NCI-H524 (cell line): Measurements from ENCODE around the gene HDGFL3.
"Not testable (repeated sequence)": the region's sequence is repeated elsewhere in the genome, so short reads cannot be mapped to it uniquely, and the experiment has no call there.

ENCODE experiments used
- DNase-seq, 2 experiments: peaks; one replicate each; lab custom pipeline; 2025; lab: John Stamatoyannopoulos, UW

HDGFL3 gene

GRCh38 chr15:83207660-83208366 lies at the start of gene HDGFL3:
TSS of gene HDGFL3 (minus strand) at chr15:83207823. CDS start at chr15:83207414, 409 bp downstream.
- DNase-seq, result peak; percentile 58 to 83

- no peak for DNase-seq
Measured at GRCh38 chr15:83250781-83251180, 43.2 kb upstream of the HDGFL3 start.

GRCh38 chr15:83249030-83249343 lies 41.4 kb upstream of the HDGFL3 start:
- DNase-seq, result no peak

- peak; percentile 45 to 80 for DNase-seq
Measured at GRCh38 chr15:83248151-83249029, 40.8 kb upstream of the HDGFL3 start.

DNA sequence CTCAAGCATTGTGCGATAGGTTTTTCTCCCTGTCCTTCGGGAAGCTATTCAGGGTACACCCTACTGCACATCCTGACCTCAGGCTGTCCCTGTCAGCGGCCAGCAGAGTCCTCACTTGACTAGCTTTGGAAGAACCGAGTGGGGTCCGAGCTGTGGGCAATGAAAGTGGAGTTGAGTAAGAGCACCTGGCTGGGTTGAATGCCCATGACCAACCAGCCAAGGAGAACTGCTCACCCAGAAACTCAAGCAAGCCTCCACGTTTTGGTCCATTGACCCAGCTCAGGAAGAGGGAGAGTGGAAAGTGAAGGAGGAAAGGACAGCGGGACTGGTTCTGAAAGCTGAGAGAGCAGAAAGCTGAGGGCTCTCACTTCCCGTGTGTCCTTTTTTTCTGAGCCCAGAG lies 36.0 kb upstream of the HDGFL3 start:
- no peak for DNase-seq

GRCh38 chr15:83230242-83230641 lies 22.6 kb upstream of the HDGFL3 start:
- no peak for DNase-seq

GRCh38 chr15:83225449-83225848 lies 17.8 kb upstream of the HDGFL3 start:
- DNase-seq, result no peak

DNA sequence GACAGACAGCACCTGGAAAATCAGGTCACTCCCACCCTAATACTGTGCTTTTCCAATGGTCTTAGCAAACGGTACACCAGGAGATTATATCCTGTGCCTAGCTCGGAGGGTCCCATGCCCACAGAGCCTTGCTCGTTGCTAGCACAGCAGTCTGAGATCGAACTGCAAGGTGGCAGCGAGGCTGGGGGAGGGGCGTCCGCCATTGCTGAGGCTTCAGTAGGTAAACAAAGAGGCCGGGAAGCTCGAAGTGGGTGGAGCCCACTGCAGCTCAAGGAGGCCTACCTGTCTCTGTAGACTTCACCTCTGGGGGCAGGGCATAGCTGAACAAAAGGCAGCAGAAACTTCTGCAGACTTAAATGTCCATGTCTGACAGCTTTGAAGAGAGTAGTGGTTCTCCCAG lies 14.2 kb upstream of the HDGFL3 start:
- DNase-seq, result not testable (repeated sequence)

DNA sequence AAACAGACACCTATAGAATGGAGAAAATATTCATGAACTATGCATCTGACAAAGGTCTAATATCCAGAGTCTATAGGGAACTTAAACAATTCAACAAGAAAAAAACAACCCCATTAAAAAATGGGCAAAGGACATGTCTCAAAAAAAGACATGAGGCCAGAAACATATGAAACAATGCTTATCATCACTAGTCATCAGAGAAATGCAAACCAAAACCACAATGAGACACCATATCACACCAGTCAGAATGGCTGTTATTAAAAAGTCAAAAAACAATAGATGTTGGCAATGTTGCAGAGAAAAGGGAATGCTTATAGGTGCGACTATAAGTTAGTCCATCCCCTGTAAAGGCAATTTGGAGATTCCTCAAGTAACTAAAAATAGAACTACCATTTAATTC lies 11.4 kb upstream of the HDGFL3 start:
- DNase-seq, result no peak

- DNase-seq, result no peak
Measured at GRCh38 chr15:83215306-83215705, 7.7 kb upstream of the HDGFL3 start.

- DNase-seq, result peak; percentile 48 to 79
Measured at GRCh38 chr15:83210619-83211018, 3.0 kb upstream of the HDGFL3 start.

DNA sequence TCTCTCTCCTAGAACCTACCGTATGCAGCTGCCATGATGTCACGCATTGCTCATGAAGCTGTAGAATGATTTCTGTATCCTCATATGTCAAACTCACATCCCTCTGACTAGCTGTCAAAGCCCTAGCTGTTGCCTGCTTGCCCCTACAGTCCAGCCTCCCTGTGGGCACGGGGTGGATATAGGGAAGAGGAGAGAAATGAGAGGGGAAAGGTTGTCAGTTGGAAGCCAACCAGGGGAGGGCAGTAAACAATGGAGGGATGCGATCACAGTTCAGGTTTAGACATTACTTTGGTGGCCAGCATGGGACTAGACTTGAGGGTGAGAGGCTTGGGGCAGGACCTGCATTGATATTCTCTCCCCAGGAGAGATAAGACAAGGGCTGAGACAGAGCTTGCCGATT lies 1.7 kb upstream of the HDGFL3 start:
- peak in 1 of 2 experiments; percentile 19 for DNase-seq

DNA sequence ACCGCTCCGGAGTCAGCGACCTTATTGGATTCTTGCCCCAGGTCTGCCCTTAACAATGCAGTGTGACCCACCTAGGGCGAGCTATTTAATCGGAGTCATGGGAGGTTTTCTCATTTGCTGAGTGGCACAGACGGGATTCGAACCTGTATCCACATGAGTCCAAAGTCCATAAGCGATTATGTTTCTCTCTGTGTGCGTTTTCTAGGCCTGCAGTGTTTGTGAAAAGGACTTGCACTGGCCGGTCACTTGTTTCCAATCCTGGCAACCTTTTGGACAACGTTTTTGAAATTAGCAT lies 691 bp upstream of the HDGFL3 start:
- no peak for DNase-seq

DNA sequence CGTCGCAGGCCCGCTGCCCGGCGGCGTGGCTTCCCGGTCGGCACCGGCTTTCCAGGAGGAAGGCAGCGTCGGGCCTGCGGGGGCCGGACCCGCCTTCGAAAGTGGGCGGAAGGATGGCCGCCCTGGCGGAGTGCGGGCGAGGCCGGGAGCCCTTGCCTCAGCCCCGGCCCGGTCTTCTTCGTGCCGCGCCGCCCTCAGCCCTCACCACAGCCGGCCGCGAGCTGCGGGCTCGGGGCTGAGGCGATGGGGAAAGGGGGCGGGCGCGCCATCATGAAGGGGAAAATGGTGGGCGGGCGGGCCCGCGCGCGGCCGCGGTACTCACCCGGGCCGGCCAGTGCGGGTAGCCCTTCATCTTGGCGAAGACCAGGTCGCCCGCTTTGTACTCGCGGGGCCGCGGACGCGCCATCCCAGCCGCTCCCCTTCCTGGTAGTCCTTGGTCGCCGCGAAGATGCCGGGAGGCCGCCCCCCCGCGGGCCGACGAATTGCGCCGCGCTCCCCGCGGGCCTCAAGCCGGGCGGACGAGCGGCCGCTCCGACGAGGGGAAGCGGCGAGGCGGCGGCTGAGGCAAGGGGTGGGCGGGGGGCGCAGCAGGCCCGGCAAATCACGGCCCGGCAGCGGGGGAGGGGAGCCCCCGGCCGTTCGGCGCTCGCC lies 489 bp downstream of the HDGFL3 start:
- peak in 1 of 2 experiments; percentile 71 for DNase-seq

- DNase-seq, result peak; percentile 20 to 34
Measured at GRCh38 chr15:83206526-83207008, 1.1 kb downstream of the HDGFL3 start.

DNA sequence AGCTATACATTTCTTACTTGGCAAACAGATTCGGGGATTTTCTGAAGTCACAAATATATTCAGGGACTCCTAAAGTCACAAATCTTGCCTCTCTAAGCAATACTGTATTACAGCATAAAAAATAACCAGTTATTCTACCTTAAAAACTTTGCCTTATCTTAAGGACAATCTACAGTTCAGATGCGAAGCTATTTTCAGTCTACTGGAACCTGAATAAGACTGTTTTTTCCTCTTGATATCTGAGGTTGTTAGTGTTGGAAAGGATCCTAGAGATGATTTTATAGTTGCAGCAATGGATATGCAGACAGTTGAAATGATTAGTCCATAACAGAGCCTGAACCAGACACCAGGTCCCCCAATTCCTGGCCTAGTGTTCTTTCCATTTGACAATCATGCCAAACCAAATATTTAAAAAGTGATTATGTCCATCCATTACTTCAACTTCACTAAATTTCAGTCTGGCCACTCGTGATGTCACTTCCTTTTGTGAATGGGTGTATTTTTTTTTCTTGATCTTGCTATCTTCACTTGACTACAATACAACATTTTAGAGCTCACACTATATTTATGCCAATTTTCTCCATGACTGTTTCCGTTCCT lies 1.8 kb downstream of the HDGFL3 start:
- no peak for DNase-seq

GRCh38 chr15:83204697-83205096 lies 2.9 kb downstream of the HDGFL3 start:
- DNase-seq, result peak in 1 of 2 experiments; percentile 7

DNA sequence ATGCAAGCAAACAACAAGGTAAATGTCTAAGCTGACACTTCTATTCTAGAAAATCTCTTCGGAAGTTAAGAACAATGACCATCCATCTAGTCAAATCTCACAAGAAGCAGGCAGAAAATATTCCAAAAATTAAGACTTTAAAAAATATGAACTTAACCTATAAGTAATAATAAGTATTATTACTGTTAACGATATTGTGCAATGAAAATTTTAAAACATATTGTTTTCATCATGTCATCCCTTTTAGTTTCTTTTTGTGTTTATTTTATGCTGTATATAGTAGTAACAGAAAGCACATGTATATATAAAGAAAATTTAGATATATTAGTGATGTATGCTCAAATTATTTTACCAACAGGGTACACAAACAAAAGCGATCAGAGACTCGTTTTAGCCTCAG lies 4.1 kb downstream of the HDGFL3 start:
- no peak for DNase-seq

GRCh38 chr15:83200589-83200988 lies 7.0 kb downstream of the HDGFL3 start:
- no peak for DNase-seq

GRCh38 chr15:83200162-83200561 lies 7.5 kb downstream of the HDGFL3 start:
- no peak for DNase-seq

GRCh38 chr15:83199288-83199687 lies 8.3 kb downstream of the HDGFL3 start:
- DNase-seq, result no peak

GRCh38 chr15:83198476-83198875 lies 9.1 kb downstream of the HDGFL3 start:
- DNase-seq, result no peak
